Neural cell (in vitro differentiated cells): ENCODE data around the gene AGAP2. TPM values are rescaled to one million over a fixed set of nuclear protein-coding genes. Genes with fewer than 3 reads are reported as not detected.

Experiments
- H2AFZ ChIP-seq: fragments of 200-600, 300-800 bp; sonication (generic), shearing (Covaris generic); 2 replicates; pipeline ENCODE4 v1.6.0; 2014; ENCODE audit warnings: low read depth, mild to moderate bottlenecking, antibody characterized with exemption, low read length, moderate library complexity
- H3F3A ChIP-seq: fragments of 200-600 bp; shearing (Covaris generic); 2 replicates; pipeline ENCODE4 v1.6.1; 2016; ENCODE audit warnings: mild to moderate bottlenecking, moderate library complexity, mixed read lengths, antibody characterized with exemption, low read length; ENCODE audit not compliant: insufficient read depth, poor library complexity, severe bottlenecking
- H3K27ac ChIP-seq: fragments of 200-600, 300-800 bp; sonication (generic), shearing (Covaris generic); 2 replicates; pipeline ENCODE4 v1.5.1; 2014; ENCODE audit warnings: mild to moderate bottlenecking, low read length, moderate library complexity
- H3K27me3 ChIP-seq: fragments of 300-800, 200-600 bp; sonication (generic), shearing (Covaris generic); 2 replicates; pipeline ENCODE4 v1.6.0; 2014; ENCODE audit warnings: mild to moderate bottlenecking, low read depth, low read length, moderate library complexity; ENCODE audit not compliant: insufficient read depth
- H3K36me3 ChIP-seq: fragments of 300-800, 200-600 bp; sonication (generic), shearing (Covaris generic); 2 replicates; pipeline ENCODE4 v1.5.1; 2014; ENCODE audit warnings: mild to moderate bottlenecking, antibody characterized with exemption, low read length, moderate library complexity; ENCODE audit not compliant: insufficient read depth
- H3K4me2 ChIP-seq: fragments of 300-800, 200-600 bp; sonication (generic), shearing (Covaris generic); 2 replicates; pipeline ENCODE4 v1.6.0; 2014; ENCODE audit warnings: mild to moderate bottlenecking, low read length
- H3K4me3 ChIP-seq: fragments of 300-800, 200-600 bp; sonication (generic), shearing (Covaris generic); 2 replicates; pipeline ENCODE4 v1.5.1; 2014; ENCODE audit warnings: mild to moderate bottlenecking, low read length, moderate library complexity
- H3K79me2 ChIP-seq: fragments of 200-600 bp; shearing (Covaris generic); replicated peaks from 2 replicates; pipeline ENCODE4 v1.6.0; 2014; ENCODE audit warnings: mild to moderate bottlenecking, low read length, moderate library complexity; ENCODE audit not compliant: insufficient read depth
- H3K9ac ChIP-seq: fragments of 300-800, 200-600 bp; sonication (generic), shearing (Covaris generic); 2 replicates; pipeline ENCODE4 v1.6.1; 2016; ENCODE audit warnings: mild to moderate bottlenecking, low read length, mixed read lengths
- H3K9me2 ChIP-seq: fragments of 200-600 bp; shearing (Covaris generic); 2 replicates; pipeline ENCODE4 v1.6.1; 2016; ENCODE audit warnings: mild to moderate bottlenecking, low read length, mixed read lengths; ENCODE audit not compliant: insufficient read depth
- H3K9me3 ChIP-seq: fragments of 200-600, 300-800 bp; sonication (generic), shearing (Covaris generic); 2 replicates; pipeline ENCODE4 v1.6.1; 2016; ENCODE audit warnings: mild to moderate bottlenecking, mixed run types, low read length, moderate library complexity, mixed read lengths
- H4K20me1 ChIP-seq: fragments of 200-600 bp; shearing (Covaris generic); 2 replicates; pipeline ENCODE4 v1.6.1; 2016; ENCODE audit warnings: mild to moderate bottlenecking, mixed run types; ENCODE audit not compliant: insufficient read depth
- CTCF ChIP-seq: fragments of 450-650 bp; IDR thresholded peaks from 2 replicates; pipeline ENCODE4 v1.5.1; 2014; ENCODE audit warnings: antibody characterized with exemption, mild to moderate bottlenecking, moderate library complexity; ENCODE audit not compliant: poor library complexity, severe bottlenecking
- EP300 ChIP-seq: fragments of 450-650 bp; conservative IDR thresholded peaks from 2 replicates; pipeline ENCODE4 v1.6.1; 2014; ENCODE audit warnings: antibody characterized with exemption, mild to moderate bottlenecking, moderate library complexity; ENCODE audit not compliant: poor library complexity, severe bottlenecking
- EZH2 ChIP-seq: fragments of 200-600, 300-800 bp; shearing (Covaris generic), sonication (generic); IDR thresholded peaks from 2 replicates; pipeline ENCODE4 v1.6.1; 2014; ENCODE audit warnings: antibody characterized with exemption, low read length, borderline replicate concordance, mild to moderate bottlenecking; ENCODE audit not compliant: insufficient read depth, poor library complexity, severe bottlenecking
- MXI1 ChIP-seq: fragments of 450-650 bp; conservative IDR thresholded peaks from 2 replicates; pipeline ENCODE4 v1.6.1; 2014; ENCODE audit warnings: antibody characterized with exemption, mild to moderate bottlenecking; ENCODE audit not compliant: poor library complexity, severe bottlenecking
- POLR2AphosphoS5 ChIP-seq: IDR thresholded peaks from 2 replicates; pipeline ENCODE4 v1.6.1; 2012
- RAD21 ChIP-seq: fragments of 450-650 bp; conservative IDR thresholded peaks from 2 replicates; pipeline ENCODE4 v1.6.1; 2014; ENCODE audit warnings: antibody characterized with exemption, mild to moderate bottlenecking, moderate library complexity
- REST ChIP-seq: IDR thresholded peaks from 2 replicates; pipeline ENCODE4 v1.6.1; 2012; ENCODE audit warnings: borderline replicate concordance
- SMC3 ChIP-seq: fragments of 450-650 bp; conservative IDR thresholded peaks from 2 replicates; pipeline ENCODE4 v1.6.1; 2014; ENCODE audit warnings: antibody characterized with exemption, mild to moderate bottlenecking, moderate library complexity; ENCODE audit not compliant: poor library complexity
- TAF1 ChIP-seq: IDR thresholded peaks from 2 replicates; pipeline ENCODE4 v1.6.1; 2012; ENCODE audit warnings: low read depth
- polyA plus RNA-seq: library from polyadenylated mRNA; depleted of rRNA; stranded (reverse); fragments of >200 nt; gene quantifications from 2 replicates; pipeline ENCODE4 v1.2.3, GENCODE V29; 2014

AGAP2 gene
- polyA plus RNA-seq, 1 donor from 2014 or later = 19.3 TPM

- H3F3A ChIP-seq = no peaks in the 10 kb centered on the region
- H3K27me3 ChIP-seq = peaks cover 55% of the 10 kb centered on the region
- no peak overlapping the region for H3K4me2 ChIP-seq
- H2AFZ ChIP-seq = no peak overlapping the region
- H3K36me3 ChIP-seq = no peaks in the 10 kb centered on the region
- no peaks in the 10 kb centered on the region for H3K9me3 ChIP-seq
- H3K9ac ChIP-seq = no peak overlapping the region
- H4K20me1 ChIP-seq = no peaks in the 10 kb centered on the region
- no peak overlapping the region for H3K27ac ChIP-seq
- H3K79me2 ChIP-seq = no peaks in the 10 kb centered on the region
- H3K4me3 ChIP-seq = peak overlapping the region; percentile 47
- TF ChIP-seq EP300 (no peak), SMC3 (no peak), TAF1 (no peak), CTCF (no peak), MXI1 (no peak), RAD21 (no peak), REST (no peak), POLR2AphosphoS5 (no peak), EZH2 (peak; percentile 86)
- H3K9me2 ChIP-seq = no peaks in the 10 kb centered on the region
Observed at GRCh38 chr12:57765698-57766463, 27.3 kb upstream of the AGAP2 start.

- H3K4me3 ChIP-seq = peak overlapping the region; percentile 47
Observed at GRCh38 chr12:57765003-57765697, 26.6 kb upstream of the AGAP2 start.

More at GRCh38 chr12:57765003-57765697, 26.6 kb upstream of the AGAP2 start:
- H3K79me2 ChIP-seq = no peaks in the 10 kb centered on the region
- peaks cover 55% of the 10 kb centered on the region for H3K27me3 ChIP-seq
- H3F3A ChIP-seq = no peaks in the 10 kb centered on the region
- TF ChIP-seq EZH2 = peak; percentile 84
- TF ChIP-seq RAD21 = no peak
- peak; percentile 37 for TF ChIP-seq CTCF
- TF ChIP-seq TAF1 = peak; percentile 44
- no peaks in the 10 kb centered on the region for H3K36me3 ChIP-seq
- no peaks in the 10 kb centered on the region for H3K9me3 ChIP-seq
- H4K20me1 ChIP-seq = no peaks in the 10 kb centered on the region
- H3K9me2 ChIP-seq = no peaks in the 10 kb centered on the region
- no peak overlapping the region for H3K4me2 ChIP-seq
- no peak overlapping the region for H2AFZ ChIP-seq
- H3K27ac ChIP-seq = no peak overlapping the region
- H3K9ac ChIP-seq = no peak overlapping the region
